CD4-positive, alpha-beta T cell treated with Interferon alpha-2 for 1 hour (primary cell): ENCODE data around the gene ZDHHC7.
"Not testable (repeated sequence)": the region's sequence is repeated elsewhere in the genome, so short reads cannot be mapped to it uniquely, and the experiment has no call there.

Source experiments
- DNase-seq, 2 donors: peaks; one replicate each; pipeline ENCODE4 v3.0.0-alpha.2; 2020 to 2022

ZDHHC7 gene

DNA sequence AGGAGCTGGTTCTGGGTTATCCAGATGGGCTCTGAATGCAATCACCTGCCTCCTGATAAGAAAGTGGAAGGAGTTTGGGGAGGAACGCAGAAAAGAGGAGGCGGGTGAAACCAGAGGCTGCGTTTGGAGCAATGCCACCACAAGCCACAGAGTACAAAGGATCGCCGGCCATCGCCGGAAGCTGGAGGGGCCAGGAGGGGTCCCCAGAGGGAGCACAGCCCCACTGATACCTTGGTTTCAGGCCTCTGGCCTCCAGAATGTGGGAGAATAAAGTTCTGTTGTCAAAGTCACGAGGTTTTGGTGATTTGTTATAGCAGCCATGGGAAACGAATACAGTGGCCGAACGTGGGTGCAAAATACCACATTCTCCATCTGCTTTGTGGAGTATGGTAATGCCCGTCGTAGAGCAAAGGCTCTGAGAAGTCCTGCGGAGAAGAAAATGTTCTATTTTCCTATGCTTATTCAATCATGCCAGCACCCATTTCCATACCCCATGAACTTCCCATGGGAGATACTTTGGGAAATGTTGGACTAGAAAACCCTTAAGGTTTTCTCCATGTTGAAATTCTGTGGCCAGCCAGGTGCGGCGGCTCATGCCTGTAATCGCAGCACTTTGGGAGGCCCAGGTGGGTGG is 51.4 kb downstream of the ZDHHC7 start:
- DNase-seq, result no peak

DNA sequence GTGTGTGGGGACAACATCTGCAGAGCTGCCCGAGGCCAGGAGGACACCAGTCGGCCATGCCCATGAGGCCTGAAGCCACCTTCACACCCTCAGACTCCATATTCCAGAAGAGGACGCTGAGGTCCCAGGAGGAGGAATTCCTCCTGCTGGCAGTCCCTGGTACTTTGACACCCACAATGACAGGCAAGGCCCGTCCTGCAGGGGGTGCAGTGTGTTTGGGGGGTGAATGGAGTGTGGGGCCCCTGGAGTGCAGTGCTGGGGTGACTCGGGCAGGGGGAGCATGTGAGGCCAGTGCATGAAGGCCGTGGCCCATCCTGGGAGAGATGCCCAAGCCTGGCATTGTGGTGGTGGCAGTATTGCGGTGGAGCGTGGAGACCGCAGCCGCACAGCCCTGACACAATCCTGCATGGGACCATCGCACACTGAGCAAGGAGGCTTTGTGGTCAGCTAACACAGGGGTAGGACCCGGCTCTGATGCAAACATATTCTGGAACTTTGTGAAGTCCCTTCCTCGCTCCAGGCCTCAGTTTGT is 52.2 kb downstream of the ZDHHC7 start:
- no peak for DNase-seq

DNA sequence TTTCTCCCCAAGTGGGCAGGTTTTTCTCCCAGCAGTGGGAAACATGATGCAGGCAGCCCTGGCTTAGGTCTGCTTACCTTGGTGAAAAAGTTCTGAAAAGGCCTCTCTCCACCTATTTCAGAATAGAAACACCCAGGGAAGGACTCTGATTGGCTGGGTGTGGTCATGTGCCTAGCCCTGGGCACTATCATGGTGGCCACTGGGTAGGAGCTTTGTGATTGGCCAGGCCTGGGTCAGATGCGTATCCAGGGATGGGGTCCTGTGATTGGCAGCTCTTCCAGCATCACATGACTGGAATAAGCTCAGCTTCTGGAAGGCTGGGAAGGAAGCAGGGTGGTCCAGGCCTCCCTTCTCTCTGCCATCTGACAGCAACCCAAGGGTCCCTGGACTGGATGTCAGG is 53.5 kb downstream of the ZDHHC7 start:
- DNase-seq, result no peak

DNA sequence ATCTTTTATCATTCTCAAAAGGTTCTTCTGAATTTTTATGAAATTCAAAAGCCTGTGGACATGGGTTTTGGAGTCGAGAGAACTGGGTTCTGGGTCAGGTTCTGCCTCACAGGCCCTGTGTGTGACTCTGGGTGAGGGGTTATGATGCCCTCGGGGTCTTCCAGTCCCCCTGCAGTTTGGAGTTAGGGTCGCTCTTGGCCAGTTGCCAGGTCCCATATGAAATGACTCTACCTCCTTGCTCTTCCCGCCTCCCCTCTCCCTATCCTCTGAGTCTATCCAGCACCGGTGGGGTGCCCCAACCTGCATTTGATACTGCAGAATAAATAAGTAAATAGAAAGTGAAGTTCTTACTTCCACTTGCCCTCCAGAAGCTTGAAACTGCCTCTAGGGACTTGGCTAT is 54.1 kb downstream of the ZDHHC7 start:
- no peak for DNase-seq

DNA sequence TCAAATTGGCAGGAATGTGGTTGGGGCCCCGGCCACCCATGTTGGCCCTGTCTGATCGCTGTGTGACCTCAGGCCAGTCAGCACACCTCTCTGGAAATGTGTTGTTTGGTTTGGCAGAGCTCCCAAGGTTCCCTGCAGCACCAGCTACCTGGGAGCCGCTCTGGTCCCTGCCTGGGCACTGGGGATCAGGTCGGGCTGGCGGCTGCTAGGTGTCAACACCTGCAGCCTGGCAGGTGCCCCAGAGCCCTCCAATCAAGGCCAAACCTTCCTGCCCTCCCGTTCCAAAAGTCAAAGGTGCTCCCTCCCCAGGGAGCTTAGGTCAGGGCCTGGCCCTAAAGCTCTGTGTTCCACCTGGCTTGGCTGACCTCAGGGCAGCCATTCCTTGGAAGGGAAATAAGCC is 55.9 kb downstream of the ZDHHC7 start:
- DNase-seq, result no peak

DNA sequence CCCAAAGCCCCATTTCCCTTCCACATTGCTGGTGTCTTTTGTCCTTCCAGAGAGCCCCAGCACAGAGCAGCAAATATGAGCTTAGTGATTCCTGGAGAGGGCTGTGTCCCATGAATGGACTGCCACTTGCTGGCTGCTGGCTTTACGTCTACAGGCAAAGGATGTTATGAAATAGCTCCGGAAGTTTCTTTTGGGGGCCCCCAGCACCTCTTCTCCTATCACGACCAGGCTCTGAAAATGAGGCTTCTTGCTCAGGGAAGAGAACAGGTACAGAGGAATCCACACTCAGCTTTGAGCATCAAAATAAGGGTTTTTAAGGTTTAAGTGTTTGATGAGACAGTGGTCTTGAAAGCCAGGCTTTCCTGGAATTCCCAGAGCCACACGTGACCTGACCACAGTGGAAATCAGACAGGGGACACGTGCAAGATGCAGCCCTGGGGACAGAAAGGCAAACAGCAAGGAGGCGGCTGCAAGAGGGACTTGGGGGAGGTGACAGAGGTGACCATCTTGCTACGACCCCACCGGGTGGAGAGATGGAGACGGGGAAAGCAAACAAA is 58.1 kb downstream of the ZDHHC7 start:
- no peak for DNase-seq

DNA sequence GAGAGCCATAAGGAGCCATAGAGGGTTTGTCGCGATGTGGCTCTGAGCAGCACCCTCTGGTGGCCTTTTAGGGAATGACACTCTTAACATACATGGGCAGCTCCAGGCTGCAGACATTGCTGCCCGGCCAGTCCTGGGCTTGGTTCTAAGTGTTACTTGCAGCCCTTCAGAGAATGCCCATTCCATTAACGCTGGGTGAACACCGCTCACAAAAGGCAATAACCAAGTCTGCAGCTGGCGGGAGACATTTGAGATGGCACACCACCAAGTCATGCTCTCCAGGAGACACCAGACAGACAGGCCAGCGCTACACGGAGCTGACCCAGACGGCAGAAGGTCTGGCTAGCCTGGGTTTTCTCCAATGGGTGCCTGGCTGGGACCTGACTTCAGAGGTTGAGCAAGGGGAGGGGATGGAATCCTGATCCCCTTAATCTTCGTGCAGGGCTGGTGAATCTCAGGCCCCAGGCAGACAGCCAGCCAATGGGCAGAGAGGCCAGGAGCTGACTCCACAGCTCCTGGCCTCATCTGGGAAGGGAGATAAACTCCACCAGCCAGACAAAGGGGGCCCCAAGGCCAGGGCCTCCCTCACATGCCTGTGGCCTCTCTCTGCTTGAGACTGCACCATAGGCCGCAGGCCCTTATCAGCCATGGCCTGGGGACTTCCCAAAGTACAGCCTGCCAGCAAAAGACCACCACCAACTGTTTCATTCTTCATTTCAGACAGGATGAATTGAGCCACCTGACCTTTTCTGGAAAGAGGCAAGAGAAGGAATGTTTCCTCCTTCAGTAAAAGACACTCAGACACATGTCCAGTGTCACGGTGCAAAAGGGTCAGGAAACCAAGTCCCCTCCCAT is 58.8 kb downstream of the ZDHHC7 start:
- peak; percentile 74 to 83 for DNase-seq

DNA sequence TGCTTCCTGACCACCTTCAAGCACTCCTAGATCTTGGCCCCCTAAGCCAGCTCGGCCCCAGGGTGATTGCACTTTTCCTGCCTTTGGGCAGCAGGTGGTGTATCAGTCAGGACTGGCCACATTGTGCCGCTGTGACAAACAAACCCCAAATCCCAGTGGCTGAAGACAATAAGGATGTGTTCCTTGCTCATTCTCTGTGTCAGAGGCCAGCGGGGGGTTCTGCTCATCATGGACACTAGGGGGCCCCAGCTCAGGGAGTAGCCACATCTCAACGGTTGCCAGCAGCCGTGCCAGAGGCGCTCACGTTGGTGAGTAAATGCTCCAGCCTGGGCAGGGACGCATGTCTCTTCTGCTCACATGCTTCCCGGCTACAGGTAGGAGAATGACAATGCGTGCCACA is 60.4 kb downstream of the ZDHHC7 start:
- DNase-seq, result peak in 1 of 2 donors; percentile 38

DNA sequence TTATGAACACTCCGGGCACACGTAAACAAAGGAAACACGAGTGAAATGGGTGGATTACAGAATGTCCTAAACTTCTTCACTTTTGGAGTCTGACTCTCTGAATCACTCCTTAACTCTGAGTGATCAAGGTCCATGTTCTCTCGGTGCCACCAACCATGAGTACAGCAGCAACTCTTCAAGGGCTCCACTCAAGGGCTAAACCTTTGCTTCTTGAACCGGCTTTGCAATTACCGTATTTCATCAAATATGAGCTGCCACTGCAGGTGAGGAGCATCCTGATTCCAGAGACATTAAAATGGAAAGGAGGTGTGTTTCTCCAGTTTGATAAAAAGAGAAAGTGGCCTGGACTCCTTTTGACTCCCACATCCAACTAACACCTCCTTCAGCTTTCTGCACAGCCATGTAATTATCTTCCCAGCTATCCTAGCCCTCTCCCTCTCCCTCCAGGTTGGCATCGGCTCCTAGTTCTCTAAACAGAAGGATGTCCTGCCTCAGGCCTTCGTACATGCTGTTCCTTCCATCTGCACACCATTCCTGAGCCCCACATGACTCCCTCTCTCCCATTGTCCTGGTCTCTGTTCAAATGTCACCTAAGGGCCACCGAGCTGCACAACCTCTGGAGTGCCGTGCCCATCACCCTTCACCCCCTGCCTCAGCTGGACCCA is 61.4 kb downstream of the ZDHHC7 start:
- no peak for DNase-seq

DNA sequence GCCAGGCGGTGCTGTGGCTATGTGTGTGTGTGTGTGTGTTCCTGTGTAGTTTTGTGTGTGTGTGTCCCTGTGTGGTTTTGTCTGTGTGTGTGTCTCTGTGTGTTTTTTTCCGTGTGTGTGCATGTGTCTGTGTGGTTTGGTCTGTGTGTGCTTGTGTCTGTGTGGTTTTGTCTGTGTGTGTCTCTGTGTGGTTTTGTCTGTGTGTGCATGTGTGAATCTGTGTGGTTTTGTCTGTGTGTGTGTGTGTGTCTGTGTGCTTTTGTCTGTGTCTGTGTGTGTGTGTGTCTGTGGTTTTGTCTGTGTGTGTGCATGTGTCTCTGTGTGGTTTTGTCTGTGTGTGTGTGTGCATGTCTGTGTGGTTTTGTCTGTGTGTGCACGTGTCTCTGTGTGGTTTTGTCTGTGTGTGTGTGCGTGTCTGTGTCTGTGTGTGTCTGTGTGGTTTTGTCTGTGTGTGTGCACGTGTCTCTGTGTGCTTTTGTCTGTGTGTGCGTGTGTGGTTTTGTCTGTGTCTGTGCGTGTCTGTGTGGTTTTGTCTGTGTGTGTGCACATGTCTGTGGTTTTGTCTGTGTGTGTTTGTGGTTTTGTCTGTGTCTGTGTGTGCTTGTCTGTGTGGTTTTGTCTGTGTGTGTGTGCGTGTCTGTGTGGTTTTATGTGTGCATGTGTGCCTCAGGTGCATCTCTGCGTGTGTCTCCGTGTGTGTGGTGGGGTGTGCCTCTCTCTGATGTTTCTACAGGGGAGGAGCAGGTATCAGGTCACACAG is 62.3 kb downstream of the ZDHHC7 start:
- no peak for DNase-seq

DNA sequence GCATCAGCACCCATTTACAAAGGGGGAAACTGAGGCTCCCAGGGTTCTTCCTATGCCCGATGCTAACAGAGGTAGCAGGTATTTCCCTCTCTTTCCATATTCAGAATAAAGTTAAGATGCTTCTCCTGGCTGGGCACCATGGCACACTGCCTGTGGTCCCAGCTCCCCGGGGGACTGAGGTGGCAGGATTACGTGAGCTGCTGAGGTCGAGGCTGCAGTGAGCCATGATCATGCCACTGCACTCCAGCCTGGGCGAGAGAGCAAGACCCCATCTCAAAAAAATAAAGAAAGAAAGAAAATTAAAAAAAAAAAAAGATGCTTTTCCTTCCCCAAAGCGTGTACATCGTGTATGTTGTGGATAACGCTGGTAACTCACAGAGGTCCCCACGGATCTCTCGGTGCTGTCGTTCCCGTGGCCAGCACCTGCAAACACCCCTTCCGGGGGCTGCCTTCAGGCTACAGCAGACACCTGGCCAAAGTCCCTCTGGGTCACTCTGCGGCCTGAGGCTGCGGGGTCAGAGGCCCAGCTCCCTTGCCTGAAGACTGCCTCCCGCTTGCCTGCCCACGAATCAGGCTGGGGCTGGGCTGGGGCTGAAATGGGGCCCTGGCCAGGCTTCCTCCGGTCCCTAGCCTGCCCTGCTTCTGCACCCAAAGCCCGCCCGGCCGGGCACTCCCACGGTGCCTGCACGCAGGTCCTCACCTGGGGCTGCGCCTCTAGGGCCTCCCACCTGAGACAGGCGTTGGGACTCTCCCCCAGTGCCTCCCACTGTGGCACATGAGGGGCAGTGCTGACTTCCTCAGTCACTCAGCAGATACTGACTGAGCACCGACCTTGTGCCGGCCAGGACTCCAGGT is 63.1 kb downstream of the ZDHHC7 start:
- DNase-seq, result no peak

DNA sequence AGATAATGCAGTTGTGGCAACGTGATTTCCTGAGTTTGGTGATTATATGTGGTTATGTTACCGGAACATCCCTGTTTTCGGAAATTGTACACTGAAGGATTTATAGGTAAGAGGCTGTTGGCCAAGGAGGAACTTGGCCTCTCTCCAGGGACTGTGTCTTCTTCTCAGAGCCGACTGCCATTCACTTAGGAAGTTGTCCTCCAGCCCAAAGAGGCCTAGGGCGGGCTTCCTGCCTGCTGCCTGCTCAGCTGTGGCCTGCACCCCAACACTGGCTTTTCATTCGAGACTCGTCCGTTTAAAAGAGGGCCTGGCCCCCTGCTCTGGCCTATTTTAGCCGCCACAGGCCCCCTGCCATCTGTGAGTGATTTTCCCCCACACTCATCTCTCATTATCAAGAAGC is 64.3 kb downstream of the ZDHHC7 start:
- peak in 1 of 2 donors; percentile 16 for DNase-seq

DNA sequence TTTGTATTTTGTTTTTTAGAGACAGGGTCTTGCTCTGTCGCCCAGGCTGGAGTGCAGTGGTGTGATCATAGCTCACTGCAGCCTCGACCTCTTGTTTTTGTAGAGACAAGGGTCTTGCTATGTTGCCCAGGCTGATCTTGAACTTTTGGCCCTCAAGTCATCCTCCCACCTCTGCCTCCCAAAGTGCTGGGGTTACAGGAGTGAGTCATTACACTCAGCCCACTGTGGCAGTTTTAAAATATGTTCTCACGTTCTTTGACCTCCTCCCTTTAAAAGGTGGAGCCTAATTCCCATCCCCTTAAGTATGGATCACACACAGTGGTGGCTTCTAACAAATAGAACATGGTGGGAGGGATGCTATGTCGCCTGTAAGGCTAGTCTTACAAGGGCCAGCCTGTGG is 67.7 kb downstream of the ZDHHC7 start:
- DNase-seq, result no peak

DNA sequence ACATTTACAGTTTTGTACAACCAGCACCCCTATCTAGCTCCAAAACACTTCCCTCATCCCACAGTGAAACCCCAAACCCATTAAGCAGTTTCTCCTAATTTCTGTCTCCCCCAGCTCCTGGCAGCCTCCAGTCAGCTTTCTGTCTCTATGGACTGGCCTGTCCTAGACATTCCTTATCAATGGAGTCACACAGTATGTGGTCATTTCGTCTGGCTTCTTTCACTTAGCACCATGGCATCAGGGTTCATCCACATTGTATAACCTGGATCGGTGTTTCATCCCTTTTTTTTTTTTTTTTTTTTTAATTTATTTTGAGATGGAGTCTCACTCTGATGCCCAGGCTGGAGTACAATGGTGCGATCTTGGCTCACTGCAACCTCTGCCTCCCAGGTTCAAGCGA is 68.5 kb downstream of the ZDHHC7 start:
- DNase-seq, result no peak

DNA sequence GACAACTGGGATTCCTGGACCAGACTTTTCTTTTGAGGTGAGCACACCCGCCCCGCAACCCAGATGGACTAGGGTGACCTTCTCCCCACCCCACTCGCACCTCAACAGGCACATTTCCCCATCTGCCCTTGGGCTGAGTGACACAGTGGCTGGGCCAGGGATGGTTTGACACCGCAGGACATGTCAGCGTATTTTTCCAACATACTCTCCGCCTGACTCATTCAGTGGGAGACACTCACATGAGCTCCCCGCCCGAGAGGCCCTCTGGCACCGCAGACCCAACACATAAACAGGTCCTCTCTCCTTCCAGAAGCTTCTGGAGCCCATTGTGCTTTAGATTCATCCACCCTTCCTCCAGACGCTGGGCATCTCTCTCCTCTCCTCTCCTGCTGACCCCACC is 69.4 kb downstream of the ZDHHC7 start:
- no peak for DNase-seq

DNA sequence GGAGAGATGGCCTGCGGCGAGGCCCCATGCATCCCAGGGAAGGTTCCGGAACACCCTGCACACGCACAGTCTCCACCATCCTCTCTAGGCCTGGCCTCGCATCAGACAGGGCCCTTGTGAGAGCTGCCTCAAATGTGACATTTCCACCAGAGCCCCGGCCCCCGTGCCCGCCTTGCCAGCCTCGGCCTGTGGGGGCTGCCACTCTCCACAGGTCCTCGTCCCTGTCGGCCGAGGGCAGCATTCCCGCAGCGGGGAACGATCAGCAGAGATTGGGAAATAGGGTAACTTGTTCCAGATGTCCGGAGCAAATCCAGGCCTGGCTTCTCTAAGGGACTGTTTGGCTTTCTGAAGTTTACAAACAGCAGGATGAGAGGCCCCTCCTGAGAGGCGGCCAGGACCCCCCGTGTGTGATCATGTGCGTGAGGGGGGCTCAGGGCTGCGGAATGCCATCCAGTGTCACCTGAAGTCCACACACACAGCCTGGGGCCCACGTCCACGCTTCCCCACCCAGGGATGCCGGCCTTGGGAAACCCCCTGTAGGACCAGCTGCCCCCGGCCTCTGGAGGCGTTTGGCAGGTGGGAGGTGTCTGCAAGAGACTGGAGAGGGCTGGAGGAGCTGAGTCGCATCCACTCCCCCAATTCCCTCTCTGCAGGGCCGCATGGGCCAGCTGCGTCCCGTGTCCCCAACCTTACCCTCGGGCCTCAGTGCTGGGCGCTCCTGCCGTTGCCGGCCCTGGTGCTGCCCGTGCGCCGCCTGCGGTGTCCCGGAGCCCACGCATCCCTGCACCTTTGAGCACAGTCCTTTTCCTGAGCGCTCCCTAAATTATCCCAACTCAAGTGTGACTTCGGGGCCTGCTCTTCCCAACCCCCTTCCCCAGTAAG is 70.4 kb downstream of the ZDHHC7 start:
- DNase-seq, result no peak

DNA sequence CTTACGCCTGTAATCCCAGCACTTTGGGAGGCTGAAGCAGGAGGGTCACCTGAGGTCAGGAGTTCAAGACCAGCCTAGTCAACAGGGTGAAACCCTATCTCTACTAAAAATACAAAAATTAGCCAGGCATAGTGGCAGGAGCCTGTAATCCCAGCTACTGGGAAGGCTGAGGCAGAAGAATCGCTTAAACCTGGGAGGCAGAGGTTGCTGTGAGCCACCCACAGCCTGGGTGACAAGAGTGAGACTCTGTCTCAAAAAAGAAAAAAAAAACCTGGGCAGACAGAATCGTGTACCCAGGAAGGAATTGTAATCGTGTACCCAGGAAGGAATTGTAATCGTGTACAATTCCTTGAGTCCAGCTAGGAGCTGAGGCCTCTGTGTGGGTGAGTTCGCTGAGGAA is 72.7 kb downstream of the ZDHHC7 start:
- DNase-seq, result not testable (repeated sequence)

DNA sequence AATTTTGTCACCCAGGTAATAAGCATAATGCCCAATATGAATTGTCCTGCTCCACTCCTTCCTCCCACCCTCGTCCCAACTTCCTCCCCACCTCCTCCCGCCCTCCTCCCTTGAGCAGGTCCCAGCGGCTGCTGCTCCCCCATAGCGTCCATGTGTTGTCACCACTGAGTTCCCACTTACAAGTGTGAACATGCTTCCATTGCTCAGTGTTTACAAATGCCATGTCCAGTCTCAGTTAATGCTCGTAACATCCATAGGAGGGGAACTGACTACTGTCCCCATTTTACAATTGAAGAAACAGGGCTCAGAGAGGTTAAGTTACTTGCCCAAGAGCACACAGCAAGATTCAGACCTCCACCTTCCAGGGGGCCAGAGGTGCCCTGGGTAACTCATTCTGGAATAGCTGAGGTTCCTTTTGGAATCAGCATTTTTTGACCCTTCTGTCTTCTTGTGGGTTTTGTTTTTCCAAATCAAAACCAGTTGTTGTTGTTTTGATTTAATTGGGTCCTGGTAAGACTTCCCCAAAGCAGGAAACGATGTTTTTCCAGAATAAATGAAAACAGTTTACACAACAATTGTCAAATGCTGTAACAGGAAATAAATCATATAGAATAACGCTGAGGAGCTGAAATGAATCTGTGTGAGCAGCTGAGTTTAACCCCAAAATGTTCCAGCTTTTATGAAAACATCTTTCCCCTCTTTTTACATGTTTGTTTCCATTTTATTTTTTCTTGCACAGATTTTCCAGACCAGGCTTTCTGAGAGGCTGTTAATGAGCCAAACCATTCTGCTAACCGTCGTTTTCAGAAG is 73.9 kb downstream of the ZDHHC7 start:
- no peak for DNase-seq

DNA sequence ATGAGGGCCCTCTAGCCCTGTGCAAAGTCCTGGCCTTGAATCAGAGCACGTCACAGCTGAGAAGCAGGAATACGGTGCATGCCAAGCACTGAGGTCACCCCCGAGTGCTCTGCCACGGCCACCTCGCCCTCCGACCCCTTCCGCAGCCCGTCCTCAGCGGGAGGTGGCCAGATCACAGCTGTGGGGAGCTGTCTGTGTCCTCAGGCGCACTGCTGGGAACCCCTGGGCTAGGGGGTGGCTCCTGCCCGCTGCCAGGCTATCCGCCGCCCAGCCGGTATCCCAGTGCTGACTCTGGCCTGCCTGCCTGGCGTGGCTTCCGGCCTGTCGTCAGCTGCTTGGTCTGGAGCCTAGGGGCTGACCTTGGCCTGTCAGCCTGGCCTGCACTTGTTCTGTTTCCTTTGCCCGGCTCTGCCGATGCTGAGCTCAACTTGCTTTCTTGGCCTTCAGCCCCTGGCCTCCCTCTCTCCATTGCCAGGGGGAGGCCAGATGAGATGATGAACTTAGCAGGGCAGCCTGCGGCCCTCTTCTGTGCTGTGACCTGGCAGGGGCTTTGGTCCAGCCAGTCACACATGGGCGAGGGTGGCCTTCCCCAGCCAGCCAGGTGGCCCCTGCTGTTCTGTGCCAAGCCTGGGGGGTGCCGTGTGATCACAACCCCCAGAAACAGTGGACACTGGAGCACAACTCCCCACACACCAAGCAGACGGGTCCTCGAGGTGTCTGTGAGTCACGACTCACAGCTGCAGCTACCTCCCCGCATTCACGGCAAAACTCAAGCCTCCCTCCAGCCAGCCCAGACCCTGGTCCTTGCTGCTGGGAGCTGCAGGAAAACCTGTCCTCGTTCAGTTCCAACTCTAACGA is 77.3 kb downstream of the ZDHHC7 start:
- DNase-seq, result no peak
